MCF 10A (cell line): ENCODE data around the gene ATP6V0B. TPM values are rescaled to one million over a fixed set of nuclear protein-coding genes. Genes with fewer than 3 reads are reported as not detected.

Experiments
- BruUV-seq: library from RNA; stranded (reverse); fragments of 400-500 nt; replicated peaks from 2 replicates; lab custom pipeline; 2021; lab: Mats Ljungman, UMichigan
- CTCF ChIA-PET: fragments of 300-600 bp; sonication (Branson Sonifier 250); formaldehyde crosslinking; extraction: SDS; loops from one replicate; lab custom pipeline; 2021; ENCODE audit warnings: antibody characterized with exemption, inconsistent platforms; lab: Yijun Ruan, JAX
- POLR2A ChIA-PET: fragments of 300-600, 350-650 bp; sonication (Branson Sonifier 250); formaldehyde crosslinking; extraction: SDS; loops from one replicate; lab custom pipeline; 2020; ENCODE audit warnings: antibody characterized with exemption, inconsistent platforms; lab: Yijun Ruan, JAX
- DNase-seq: peaks from one replicate; pipeline ENCODE4 v3.0.0-alpha.2; 2018; ENCODE audit not compliant: unreplicated experiment
- H3K27ac Mint-ChIP-seq: one replicate; pipeline ENCODE4 v1.8.0; 2022; ENCODE audit warnings: mild to moderate bottlenecking, low read depth, mixed read lengths; ENCODE audit not compliant: unreplicated experiment
- H3K27me3 Mint-ChIP-seq: one replicate; pipeline ENCODE4 v1.8.0; 2022; ENCODE audit warnings: mixed read lengths; ENCODE audit not compliant: insufficient read depth, unreplicated experiment
- H3K36me3 Mint-ChIP-seq: one replicate; pipeline ENCODE4 v1.8.0; 2022; ENCODE audit warnings: mild to moderate bottlenecking, moderate library complexity, mixed read lengths; ENCODE audit not compliant: insufficient read depth, unreplicated experiment
- H3K4me1 Mint-ChIP-seq: one replicate; pipeline ENCODE4 v1.8.0; 2022; ENCODE audit warnings: mixed read lengths; ENCODE audit not compliant: insufficient read depth, unreplicated experiment
- H3K4me3 Mint-ChIP-seq: one replicate; pipeline ENCODE4 v1.8.0; 2022; ENCODE audit warnings: mild to moderate bottlenecking, moderate library complexity, mixed read lengths; ENCODE audit not compliant: unreplicated experiment
- H3K9me3 Mint-ChIP-seq: one replicate; pipeline ENCODE4 v1.8.0; 2022; ENCODE audit warnings: mixed read lengths; ENCODE audit not compliant: unreplicated experiment
- CTCF ChIP-seq: fragments of 200-600 bp; IDR thresholded peaks from one replicate; pipeline ENCODE4 v1.8.0; 2022; ENCODE audit warnings: antibody characterized with exemption, mild to moderate bottlenecking; ENCODE audit not compliant: unreplicated experiment
- intact Hi-C: fragments of 100-400 bp; cut with micrococcal nuclease; formaldehyde crosslinking; loops from 2 replicates; pipeline ENCODE4 v1.14.1; 2022
- total RNA-seq: library from RNA; stranded (reverse); gene quantifications from 2 replicates; pipeline ENCODE4 v1.2.3, GENCODE V29; 2022

ATP6V0B gene
- total RNA-seq, 1 experiment from 2014 or later = 120 TPM

GRCh38 chr1:43962324-43962723 is 12.4 kb upstream of the ATP6V0B start:
- ChIA-PET POLR2A (no interaction called here), CTCF (interaction anchor here (1.7 kb wide), 1 partner anchor 28 kb away, joined by 10 read pairs; no protein-coding TSS in a partner anchor)
- Mint-ChIP-seq H3K27ac (no peak overlapping the region), H3K36me3 (peaks cover 12% of the 10 kb centered on the region), H3K9me3 (no peaks in the 10 kb centered on the region), H3K4me1 (no peaks in the 10 kb centered on the region), H3K27me3 (no peaks in the 10 kb centered on the region), H3K4me3 (no peak overlapping the region)
- no TSS peak for BruUV-seq
- DNase-seq = no peak
- intact Hi-C loops = no loop called here
- TF ChIP-seq CTCF = no peak

GRCh38 chr1:43963006-43963405 is 11.8 kb upstream of the ATP6V0B start:
- Mint-ChIP-seq H3K4me3 (no peak overlapping the region), H3K27me3 (no peaks in the 10 kb centered on the region), H3K4me1 (no peaks in the 10 kb centered on the region), H3K9me3 (no peaks in the 10 kb centered on the region), H3K36me3 (peaks cover 12% of the 10 kb centered on the region), H3K27ac (no peak overlapping the region)
- DNase-seq = no peak
- CTCF ChIA-PET = interaction anchor here (1.7 kb wide), 1 partner anchor 29 kb away, joined by 10 read pairs; no protein-coding TSS in a partner anchor
- POLR2A ChIA-PET = no interaction called here
- intact Hi-C loops = no loop called here
- no peak for TF ChIP-seq CTCF
- no TSS peak for BruUV-seq

GRCh38 chr1:43963890-43964289 is 10.9 kb upstream of the ATP6V0B start:
- POLR2A ChIA-PET = interaction anchor here (0.7 to 1.0 kb wide), 2 partner anchors 11 to 13 kb away, joined by 3 to 8 read pairs; partner anchors contain the start of gene ATP6V0B
- CTCF ChIA-PET = interaction anchor here (1.2 kb wide), 1 partner anchor 11 kb away, joined by 4 read pairs; the partner anchor contains the start of gene ATP6V0B
- BruUV-seq = no TSS peak
- H3K27me3 Mint-ChIP-seq = no peaks in the 10 kb centered on the region
- H3K4me1 Mint-ChIP-seq = no peaks in the 10 kb centered on the region
- no peaks in the 10 kb centered on the region for H3K9me3 Mint-ChIP-seq
- intact Hi-C loops = no loop called here
- peaks cover 12% of the 10 kb centered on the region for H3K36me3 Mint-ChIP-seq
- no peak for TF ChIP-seq CTCF
- H3K27ac Mint-ChIP-seq = no peak overlapping the region
- no peak for DNase-seq
- H3K4me3 Mint-ChIP-seq = no peak overlapping the region

GRCh38 chr1:43965316-43965715 is 9.4 kb upstream of the ATP6V0B start:
- no peak for DNase-seq
- no peak overlapping the region for H3K4me3 Mint-ChIP-seq
- no peak overlapping the region for H3K27ac Mint-ChIP-seq
- no peak for TF ChIP-seq CTCF
- no peaks in the 10 kb centered on the region for H3K27me3 Mint-ChIP-seq
- intact Hi-C loops = no loop called here
- ChIA-PET CTCF (no interaction called here), POLR2A (no interaction called here)
- peaks cover 12% of the 10 kb centered on the region for H3K36me3 Mint-ChIP-seq
- BruUV-seq = no TSS peak
- H3K4me1 Mint-ChIP-seq = no peaks in the 10 kb centered on the region
- H3K9me3 Mint-ChIP-seq = no peaks in the 10 kb centered on the region
